H1 (cell line): ENCODE measurements around the gene RNF212. TPM values are rescaled to one million over a fixed set of nuclear protein-coding genes. Genes with fewer than 3 reads are reported as not detected.

Source experiments
- CBX8 ChIP-seq: fragments of 300-800, 300-1000 bp; sonication (generic); IDR thresholded peaks from 2 replicates; pipeline ENCODE4 v1.7.1; 2016; ENCODE audit warnings: low read depth, low read length, borderline replicate concordance
- polyA plus RNA-seq, 7 experiments: library from polyadenylated mRNA; depleted of rRNA in 3 of 7; stranded (reverse) in 5 of 7; unstranded in 2 of 7; fragments of >200 nt in 5 of 7; fragments of 200-250 nt in 2 of 7; gene quantifications; 1 replicate in 5 of 7; 2 replicates in 1 of 7; 4 replicates in 1 of 7; pipeline versions ENCODE4 v1.2.1 to v1.2.3, GENCODE V29; 2011 to 2013; ENCODE audit warnings: missing spikeins in 2 of 7, mixed read lengths in 2 of 7
- total RNA-seq: library from RNA; stranded (reverse); fragmentation: NEBNext Ultra II Directional; extraction: Animal tissue kit (Norgen Biotek cat#: 25700); gene quantifications from 2 replicates; pipeline ENCODE4 v1.2.1, GENCODE V29; 2021

The RNF212 gene
- total and polyA plus RNA-seq, 2 of the 8 experiments (the other 6 are each of a cell fraction or from before 2014, with no cell fraction given): 3.4 to 5.4 TPM

GRCh38 chr4:1092983-1093361 is 20.4 kb downstream of the RNF212 start (continued):
- no peak for TF ChIP-seq CBX8
